Stomach (tissue), 4 donors: Measurements from ENCODE around the gene CAPZB.

Experiments used
- EP300 ChIP-seq: sonication (generic); formaldehyde crosslinking; IDR thresholded peaks from one replicate; pipeline ENCODE4 v1.6.1; 2017; ENCODE audit warnings: antibody characterized with exemption
- POLR2A ChIP-seq, 4 donors: fragments of 450-650 bp; IDR thresholded peaks; one replicate each; pipeline ENCODE4 v1.6.1; 2016; ENCODE audit warnings: antibody characterized with exemption in 4 of 4, control low read depth in 2 of 4, mild to moderate bottlenecking in 1 of 4, moderate library complexity in 1 of 4
- POLR2AphosphoS5 ChIP-seq, 3 donors: sonication (generic); formaldehyde crosslinking; IDR thresholded peaks; one replicate each; pipeline ENCODE4 v1.6.1; 2016; ENCODE audit warnings: antibody characterized with exemption in 3 of 3
- TF ChIP-seq, protein P1 (sequence below), 7 experiments: fragments of 450-650 bp in 4 of 7; fragments of 200-600 bp in 3 of 7; sonication (generic) in 3 of 7; IDR thresholded peaks; one replicate each; pipeline ENCODE4 v1.5.1; 2016 to 2019; ENCODE audit warnings: antibody characterized with exemption in 7 of 7, control low read depth in 2 of 7, mild to moderate bottlenecking in 1 of 7

DNA sequence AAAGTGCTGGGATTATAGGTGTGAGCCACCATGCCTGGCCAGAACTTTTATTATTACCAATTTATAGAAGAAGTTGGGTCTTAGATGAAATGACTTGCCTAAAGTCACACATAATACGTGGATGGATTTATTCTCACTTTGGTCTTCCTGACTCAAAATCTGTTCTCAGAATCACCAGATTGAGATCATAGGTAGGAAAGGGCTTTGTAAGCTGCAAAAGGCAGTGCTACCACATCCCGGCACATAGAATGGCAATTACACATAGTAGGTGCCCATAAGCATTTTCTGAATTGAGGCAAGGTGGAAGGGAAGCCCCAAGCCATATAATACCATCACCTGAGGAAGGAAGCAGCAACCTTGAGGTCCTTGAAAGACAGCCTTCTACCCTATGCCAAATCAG is 8.2 kb upstream of the CAPZB start:
- TF ChIP-seq, protein P1, sequence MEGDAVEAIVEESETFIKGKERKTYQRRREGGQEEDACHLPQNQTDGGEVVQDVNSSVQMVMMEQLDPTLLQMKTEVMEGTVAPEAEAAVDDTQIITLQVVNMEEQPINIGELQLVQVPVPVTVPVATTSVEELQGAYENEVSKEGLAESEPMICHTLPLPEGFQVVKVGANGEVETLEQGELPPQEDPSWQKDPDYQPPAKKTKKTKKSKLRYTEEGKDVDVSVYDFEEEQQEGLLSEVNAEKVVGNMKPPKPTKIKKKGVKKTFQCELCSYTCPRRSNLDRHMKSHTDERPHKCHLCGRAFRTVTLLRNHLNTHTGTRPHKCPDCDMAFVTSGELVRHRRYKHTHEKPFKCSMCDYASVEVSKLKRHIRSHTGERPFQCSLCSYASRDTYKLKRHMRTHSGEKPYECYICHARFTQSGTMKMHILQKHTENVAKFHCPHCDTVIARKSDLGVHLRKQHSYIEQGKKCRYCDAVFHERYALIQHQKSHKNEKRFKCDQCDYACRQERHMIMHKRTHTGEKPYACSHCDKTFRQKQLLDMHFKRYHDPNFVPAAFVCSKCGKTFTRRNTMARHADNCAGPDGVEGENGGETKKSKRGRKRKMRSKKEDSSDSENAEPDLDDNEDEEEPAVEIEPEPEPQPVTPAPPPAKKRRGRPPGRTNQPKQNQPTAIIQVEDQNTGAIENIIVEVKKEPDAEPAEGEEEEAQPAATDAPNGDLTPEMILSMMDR (IDR thresholded peaks at IDR 0.05): no peak
- no peak for TF ChIP-seq POLR2A (IDR thresholded peaks at IDR 0.05)
- no peak for TF ChIP-seq EP300
- no peak for TF ChIP-seq POLR2AphosphoS5 (IDR thresholded peaks at IDR 0.05)
